B cell (primary cell): ENCODE measurements around the gene NDRG2.

Experiments
- EZH2 ChIP-seq: IDR thresholded peaks from 2 replicates; pipeline ENCODE4 v1.6.1; 2012; ENCODE audit warnings: borderline replicate concordance, low read depth, mild to moderate bottlenecking, moderate library complexity, low read length; ENCODE audit not compliant: insufficient read depth, poor library complexity, severe bottlenecking
- TF ChIP-seq, protein P1 (sequence below): fragments of 200-600 bp; IDR thresholded peaks from one replicate; pipeline ENCODE4 v1.8.0; 2022; ENCODE audit warnings: antibody characterized with exemption, mild to moderate bottlenecking

DNA sequence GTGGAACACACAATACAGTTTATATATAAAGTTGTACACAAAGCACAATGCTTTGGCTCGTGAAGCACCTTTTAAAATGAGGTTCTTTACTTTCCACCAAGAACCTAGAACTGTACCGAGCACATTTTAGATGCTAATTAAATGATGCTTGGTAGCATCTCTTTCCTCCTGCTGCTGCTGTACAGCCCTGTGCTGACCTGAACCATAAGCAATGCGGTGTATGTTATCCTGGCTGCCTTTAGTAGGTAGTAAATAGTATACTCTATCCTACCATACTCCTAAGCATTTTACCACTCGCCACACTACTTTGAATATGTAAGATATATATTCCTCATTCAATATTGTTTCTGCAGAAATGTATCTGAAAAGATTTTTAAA lies 29.9 kb upstream of the NDRG2 start:
- TF ChIP-seq, protein P1, sequence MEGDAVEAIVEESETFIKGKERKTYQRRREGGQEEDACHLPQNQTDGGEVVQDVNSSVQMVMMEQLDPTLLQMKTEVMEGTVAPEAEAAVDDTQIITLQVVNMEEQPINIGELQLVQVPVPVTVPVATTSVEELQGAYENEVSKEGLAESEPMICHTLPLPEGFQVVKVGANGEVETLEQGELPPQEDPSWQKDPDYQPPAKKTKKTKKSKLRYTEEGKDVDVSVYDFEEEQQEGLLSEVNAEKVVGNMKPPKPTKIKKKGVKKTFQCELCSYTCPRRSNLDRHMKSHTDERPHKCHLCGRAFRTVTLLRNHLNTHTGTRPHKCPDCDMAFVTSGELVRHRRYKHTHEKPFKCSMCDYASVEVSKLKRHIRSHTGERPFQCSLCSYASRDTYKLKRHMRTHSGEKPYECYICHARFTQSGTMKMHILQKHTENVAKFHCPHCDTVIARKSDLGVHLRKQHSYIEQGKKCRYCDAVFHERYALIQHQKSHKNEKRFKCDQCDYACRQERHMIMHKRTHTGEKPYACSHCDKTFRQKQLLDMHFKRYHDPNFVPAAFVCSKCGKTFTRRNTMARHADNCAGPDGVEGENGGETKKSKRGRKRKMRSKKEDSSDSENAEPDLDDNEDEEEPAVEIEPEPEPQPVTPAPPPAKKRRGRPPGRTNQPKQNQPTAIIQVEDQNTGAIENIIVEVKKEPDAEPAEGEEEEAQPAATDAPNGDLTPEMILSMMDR, result no peak
- TF ChIP-seq EZH2, result no peak
